NCI-H1092 treated with DMSO at 0.1 percent for 48 hours (cell line): ENCODE data around the gene IL24.
"Not testable (repeated sequence)": the region's sequence is repeated elsewhere in the genome, so short reads cannot be mapped to it uniquely, and the experiment has no call there.

Experiments used
- DNase-seq: peaks from one replicate; lab custom pipeline; 2025; lab: John Stamatoyannopoulos, UW

The IL24 gene, protein sequence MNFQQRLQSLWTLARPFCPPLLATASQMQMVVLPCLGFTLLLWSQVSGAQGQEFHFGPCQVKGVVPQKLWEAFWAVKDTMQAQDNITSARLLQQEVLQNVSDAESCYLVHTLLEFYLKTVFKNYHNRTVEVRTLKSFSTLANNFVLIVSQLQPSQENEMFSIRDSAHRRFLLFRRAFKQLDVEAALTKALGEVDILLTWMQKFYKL

DNA sequence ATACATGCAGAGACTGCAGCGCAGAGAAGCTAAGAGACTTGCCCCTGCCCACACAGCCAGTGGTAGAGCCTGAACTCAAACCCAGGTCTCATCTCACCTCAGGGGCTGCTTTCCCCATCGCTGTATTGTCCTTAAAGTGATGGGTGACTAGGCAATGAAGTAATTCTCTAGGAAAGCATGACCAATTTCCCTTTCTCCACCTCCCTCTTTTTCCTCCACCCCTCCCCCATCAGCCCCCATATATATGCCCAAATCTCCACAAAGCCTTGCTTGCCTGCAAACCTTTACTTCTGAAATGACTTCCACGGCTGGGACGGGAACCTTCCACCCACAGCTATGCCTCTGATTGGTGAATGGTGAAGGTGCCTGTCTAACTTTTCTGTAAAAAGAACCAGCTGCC, at the start of gene IL24:
IL24 (plus strand) TSS at position 269 of the 400 bp plus-strand sequence. CDS start 390 bp downstream, outside the sequence.
- no peak for DNase-seq

DNA sequence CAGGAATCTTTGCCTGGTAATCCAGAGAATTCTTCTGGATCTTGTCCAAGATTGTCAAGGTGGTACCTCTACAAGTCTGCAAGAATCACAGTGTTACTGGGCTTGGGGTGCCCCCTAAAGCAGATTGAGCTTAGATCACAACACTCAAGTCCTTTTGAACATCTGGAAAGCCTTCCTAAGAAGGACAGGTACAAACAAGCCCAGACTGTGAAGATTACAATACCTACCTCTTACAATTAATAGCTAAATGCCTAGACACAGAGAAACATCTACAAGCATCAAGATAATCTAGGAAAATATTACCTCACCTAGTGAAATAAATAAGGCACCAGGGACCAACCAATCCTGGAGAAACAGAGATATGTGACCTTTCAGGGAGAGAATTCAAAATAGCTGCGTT, 49.3 kb upstream of the IL24 start:
- no peak for DNase-seq

DNA sequence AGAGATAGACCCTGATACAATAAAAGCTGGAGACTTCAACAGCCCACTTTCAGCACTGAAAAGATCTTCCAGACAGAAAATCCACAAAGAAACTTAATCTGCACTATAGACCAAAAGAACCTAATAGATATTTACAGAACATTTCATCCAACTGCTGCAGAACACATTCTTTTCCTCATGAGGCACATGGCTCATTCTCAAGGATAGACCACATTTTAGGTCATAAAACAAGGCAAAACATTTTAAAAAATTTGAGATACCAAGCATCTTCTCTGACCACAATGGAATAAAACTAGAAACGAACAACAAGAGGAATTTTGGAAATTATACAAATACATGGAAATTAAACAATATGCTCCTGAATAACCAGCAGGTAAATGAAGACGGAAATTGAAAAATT, 46.8 kb upstream of the IL24 start:
- no peak for DNase-seq

DNA sequence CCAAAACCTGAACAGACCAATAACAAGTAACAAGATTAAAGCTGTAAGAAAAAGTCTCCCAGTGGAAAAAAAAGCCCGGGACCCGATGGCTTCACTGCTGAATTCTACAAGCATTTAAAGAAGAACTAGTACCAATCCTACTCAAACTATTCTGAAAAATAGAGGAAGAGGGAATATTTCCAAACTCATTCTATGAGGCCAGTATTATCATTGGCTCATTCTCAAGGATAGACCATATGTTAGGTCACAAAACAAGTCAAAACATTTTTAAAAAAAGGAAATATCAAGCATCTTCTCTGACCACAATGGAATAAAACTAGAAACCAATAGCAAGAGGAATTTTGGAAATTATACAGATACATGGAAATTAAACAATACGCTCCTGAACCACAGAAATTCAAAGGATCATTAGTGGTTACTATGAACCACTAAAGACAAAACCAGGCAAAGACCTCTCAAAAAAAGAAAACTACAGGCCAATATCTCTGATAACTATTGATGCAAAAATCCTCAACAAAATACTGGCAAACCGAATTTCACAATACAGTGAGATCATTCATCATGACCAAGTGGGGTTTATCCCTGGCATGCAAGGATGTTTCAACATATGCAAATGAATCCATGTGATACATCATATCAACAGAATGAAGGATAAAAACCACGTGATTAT, 45.8 kb upstream of the IL24 start:
- DNase-seq: no peak

DNA sequence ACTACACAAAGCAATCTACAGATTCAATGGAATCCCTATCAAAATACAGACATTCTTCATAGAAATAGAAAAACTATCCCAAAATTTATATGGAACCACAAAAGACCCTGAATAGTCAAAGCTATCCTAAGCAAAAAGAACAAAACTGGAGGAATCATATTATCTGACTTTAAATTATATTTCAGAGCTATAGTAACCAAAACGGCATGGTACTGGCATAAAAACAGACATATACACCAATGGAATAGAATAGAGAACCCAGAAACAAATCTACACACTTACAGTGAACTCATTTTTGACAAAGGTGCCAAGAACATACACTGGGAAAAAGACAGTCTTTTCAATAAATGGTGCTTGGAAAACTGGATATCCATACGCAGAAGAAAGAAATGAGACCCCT, 44.6 kb upstream of the IL24 start:
- DNase-seq: not testable (repeated sequence)

DNA sequence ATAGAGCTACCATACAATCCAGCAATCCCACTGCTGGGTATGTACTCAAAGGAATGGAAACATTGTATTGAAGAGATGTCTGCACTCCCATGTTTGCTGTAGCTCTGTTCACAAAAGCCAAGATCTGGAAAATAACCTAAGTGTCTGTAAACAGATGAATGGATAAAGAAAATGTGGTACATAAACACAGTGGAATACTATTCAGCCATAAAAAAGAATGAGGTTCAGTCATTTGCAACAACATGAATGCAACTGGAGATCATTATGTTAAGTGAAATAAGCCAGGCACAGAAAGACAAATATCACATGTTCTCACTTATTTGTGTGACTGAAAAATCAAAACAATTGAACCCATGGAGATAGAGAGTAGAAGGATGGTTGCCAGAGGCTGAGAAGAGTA, 43.5 kb upstream of the IL24 start:
- DNase-seq: not testable (repeated sequence)

DNA sequence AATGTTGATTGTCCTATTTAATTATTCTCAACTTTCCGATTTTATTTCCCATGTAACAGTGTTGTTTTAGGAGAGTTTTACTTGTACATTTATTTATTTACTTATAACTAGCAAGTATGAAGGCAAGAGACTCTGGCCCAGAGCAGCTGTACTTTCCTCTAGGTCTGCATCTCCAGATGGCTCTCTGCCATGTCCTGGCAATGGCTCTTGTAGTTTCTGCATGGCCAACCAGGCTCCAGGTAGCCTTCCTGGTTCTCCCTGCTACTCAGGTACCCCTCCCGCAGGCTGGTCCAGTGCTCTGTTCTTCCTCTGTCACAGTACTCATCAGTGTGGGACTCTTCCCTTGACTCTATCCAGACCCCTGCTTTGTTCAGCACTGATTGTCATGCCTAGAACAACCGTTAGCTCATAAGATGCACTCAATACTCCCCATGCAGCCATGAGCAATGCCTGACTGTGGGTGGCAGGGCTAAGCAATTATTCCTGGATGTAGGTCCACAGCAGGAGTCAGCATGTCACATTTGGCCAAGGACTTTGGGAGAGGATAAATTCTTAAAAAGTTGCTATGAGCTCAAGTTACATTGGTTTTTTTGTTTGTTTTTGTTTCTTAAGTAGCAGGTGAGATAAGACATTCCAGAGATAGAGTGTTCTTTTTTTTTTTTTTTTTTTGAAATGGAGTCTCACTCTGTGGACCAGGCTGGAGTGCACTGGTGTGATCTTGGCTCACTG, 42.7 kb upstream of the IL24 start:
- peak; percentile 15 for DNase-seq

DNA sequence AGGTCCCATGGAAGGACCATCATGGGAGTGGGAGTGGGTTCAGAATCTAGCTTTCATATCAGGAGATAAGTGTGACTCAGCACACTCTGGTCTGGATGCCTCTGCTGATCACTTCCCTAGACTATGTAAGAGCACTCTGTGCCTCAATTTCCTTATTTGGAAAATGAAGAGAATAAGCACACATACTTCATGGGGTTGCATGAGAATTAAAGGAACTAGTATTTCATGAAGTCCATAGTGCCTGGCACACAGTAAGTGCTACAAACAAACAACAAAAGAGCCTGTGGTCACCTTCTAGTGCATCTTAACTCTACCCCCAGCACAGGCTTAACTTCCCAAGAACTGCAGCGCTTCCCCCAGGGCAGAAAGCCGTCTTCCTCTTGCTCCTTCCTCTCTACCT, 41.4 kb upstream of the IL24 start:
- DNase-seq: no peak

DNA sequence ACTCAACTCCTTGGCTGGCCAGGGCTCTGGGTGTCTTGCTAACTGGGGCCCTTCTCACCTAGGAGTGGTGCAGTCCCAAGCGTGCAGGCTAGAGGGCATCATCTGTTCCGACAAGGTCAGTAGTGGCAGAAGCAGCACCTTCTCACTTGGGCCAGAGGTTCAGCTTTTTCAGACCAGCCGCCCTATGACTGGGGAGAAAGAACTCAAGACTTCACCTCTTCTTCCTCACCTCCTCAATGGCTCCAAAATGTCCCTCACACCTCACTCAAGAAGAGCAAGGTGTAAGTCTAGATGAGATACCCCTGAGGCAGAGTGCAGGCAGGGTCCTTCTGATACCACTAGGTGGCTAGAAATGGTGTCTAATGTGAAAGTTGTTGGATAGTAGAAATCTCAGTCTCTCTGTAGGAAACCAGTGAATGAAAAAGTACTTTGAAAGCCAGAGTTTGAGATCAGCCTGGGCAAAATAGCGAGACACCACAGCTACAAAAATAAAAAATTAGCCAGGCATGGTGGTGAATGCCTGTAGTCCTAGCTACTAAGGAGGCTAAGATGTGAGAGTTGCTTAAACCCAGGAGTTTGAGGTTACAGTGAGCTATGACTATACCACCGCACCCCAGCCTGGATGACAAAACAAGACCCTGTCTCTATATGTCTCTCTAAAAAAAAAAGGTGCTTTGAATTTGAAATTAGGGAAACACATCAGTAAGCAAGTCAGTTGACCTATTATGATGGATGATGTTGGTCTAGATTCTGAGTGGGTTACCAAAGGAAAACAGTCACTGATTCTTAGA, 40.4 kb upstream of the IL24 start:
- no peak for DNase-seq

DNA sequence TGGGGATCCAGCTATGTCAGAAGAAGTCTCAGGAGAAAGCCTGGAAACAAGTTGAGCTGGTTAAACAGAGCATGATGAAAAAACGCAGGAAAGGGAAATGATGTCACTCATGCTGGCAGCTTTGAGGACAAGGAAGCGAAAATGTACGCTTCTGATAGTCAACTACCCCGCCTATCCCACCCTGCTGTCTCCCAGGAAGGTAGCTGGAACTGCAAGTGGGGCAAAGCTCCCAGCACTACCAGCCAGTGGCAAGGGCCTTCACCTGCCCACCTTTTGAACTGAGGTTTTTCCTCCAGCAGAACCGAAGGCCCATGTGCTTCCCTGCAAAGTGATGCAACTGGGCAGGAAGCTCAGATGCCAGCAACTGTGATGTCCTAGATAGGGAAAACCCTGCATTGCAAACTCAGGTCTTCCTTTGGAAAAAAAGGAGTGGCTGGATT, 38.1 kb upstream of the IL24 start:
- no peak for DNase-seq

DNA sequence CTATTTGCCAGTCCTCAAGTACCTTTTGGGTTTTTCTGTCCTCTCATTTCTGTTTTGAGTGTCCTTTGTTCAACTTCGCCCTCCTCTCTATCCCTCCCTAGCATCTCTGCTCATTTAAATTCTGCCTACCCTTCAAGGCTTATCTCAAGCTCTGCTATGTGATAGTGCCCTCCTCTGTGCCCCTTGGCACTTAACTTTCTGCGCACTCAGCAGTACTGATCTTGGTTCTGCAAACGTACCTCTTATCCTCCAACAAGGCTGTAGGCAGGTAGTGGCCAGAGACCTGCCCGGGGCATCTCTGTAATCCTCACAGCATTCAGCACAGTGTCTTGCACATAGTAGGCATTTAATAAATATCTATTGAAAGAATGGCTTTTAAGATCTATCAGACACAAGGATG, 37.1 kb upstream of the IL24 start:
- DNase-seq: no peak

DNA sequence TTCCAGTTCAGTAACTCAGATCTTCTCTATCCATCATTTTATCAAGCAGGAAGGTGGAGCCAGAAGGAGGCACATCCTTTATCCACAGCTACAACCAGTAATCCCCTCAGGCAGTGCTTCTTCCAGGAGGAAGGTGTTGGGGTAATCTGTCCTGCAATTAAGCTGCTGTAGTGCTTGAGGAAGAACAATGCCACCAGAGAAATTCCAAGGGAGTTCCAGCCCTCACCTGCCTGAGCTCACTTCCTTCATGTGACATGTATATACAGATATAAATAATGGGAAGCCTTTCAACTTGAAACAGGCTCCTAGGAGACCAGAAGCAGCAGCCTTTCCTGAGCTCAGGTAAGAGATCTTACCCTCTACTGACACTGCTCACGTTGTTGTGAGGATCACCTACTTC, 34.0 kb upstream of the IL24 start:
- DNase-seq: no peak

DNA sequence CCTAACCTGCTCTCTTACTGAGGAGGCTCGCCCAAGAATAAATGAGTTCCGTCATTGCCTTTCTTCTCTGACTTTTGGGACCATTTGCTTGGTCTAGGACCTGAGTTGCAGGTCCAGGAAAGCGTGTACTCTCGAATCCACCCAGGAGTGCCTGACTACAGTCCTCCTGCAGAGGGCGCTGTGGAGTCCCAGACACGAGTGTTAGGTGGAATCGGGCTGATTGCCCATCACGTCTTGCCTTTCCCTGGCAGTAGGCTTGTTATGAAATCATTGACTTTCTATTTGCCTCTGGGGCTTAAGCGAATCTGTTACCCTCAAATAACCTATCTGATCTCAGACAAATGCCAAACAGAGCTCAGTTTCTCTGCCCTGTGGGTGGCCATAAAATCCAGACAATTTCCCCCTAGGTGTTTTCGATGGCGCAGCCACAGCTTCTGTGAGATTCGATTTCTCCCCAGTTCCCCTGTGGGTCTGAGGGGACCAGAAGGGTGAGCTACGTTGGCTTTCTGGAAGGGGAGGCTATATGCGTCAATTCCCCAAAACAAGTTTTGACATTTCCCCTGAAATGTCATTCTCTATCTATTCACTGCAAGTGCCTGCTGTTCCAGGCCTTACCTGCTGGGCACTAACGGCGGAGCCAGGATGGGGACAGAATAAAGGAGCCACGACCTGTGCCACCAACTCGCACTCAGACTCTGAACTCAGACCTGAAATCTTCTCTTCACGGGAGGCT, 32.1 kb upstream of the IL24 start, which contains the start of gene IL20:
IL20 (plus strand) TSS at position 685 of the 733 bp plus-strand sequence. CDS start 230 bp downstream, outside the sequence.
- DNase-seq: peak; percentile 48

DNA sequence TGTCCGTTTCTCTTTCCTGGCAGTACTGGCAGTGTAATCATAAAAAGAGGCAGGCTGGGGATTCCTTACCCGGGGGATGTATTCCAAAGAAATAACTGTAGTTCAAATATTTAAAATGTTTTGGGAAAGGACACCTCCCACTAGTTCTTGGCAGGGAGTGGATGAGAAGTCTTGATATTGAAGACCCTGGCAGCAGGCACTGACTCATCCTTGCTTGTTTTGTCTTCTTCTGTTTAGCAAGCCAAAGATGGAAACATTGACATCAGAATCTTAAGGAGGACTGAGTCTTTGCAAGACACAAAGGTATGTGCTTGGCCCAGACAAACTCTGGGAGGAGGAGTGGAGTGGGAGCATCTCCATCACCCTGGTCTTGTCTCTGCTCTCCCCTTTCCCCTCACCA, 31.2 kb upstream of the IL24 start:
- DNase-seq: no peak

DNA sequence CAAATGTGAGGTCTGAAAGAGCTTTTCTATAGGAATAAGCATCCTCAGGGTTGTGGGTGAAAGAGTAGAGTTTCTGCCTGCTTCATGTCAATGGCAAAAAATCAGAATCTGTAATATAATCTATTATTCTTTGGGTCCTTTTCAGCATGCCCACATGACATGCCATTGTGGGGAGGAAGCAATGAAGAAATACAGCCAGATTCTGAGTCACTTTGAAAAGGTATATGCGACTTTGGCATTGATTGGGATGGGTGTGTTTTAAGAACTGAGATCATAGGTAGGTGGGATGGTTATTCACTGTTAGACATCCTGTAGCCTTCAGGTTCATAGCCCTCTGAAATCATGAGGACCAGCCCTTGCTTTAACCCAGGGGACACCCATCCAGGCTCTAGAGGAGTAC, 30.0 kb upstream of the IL24 start:
- DNase-seq: no peak

DNA sequence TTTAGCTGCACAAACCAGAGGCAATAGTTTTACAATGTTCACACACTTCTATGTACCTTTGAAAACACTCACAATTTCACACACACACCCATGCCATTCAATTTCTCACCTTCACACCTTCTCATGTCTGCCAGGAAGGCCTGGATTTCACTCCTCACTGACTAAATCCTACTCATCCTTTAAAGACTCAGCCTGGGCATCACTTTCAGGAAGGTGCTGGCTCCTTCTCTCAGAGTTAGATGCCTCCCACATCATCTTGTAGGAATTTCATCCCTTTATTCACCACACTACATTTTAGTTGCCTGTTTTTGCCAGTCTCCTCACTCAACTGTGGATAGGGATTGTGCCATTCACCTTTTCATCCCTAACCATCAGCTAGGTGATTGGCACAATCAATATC, 29.5 kb upstream of the IL24 start:
- no peak for DNase-seq

DNA sequence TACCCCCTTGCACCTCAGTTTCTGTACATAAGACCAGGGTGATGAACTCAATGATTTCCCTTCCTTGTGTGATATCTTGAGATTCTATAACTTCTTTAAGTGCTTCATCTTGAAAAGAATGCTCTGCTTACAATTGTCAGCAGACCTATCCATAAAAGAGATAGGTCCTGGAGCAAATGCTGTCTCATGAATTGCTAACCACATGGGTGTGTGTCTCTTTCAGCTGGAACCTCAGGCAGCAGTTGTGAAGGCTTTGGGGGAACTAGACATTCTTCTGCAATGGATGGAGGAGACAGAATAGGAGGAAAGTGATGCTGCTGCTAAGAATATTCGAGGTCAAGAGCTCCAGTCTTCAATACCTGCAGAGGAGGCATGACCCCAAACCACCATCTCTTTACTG, 29.0 kb upstream of the IL24 start:
- no peak for DNase-seq

DNA sequence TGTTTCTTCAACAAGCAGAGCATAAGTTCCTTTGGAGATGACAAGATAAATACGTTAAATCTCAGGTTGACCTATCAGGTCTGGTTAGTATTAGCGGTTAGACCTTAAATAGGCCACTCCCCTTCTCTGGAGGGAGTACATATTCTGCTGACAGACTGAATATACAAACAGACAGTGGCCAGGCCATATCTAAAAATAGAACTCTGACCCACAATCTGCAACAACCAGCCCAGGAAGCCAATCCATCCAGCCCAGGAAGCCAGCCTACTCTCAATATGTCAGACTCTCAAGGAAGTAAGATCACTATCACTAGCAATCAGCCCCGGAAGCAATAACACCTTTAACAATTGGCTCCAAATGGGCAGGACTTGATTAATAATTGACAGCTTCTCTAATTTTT, 25.1 kb upstream of the IL24 start:
- no peak for DNase-seq

DNA sequence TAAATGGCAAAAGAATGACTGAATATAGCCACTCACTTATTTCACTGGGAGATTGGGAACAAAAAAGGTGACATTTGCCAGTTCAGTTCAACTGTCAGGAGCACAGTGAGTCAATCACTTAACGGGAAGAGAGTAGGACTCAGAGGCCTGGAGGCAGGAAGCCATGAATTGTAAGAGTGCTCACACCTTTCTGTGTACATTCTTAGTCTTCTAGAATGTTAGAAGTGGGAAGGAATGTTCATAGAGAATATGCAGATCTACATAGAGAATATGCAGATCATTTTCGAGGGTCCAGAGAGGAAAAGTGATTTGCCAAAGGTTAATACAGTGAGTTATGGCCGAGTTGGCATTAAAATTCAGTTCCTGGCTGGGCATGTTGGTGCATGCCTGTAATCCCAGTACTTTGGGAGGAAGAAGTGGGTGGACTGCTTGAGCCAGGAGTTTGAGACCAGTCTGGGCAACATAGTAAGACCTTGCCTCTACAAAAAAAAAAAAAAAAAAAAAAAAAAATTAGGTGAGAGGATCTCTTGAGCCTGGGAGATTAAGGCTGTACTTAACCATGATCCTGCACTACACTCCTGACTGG, 23.5 kb upstream of the IL24 start:
- DNase-seq: no peak

DNA sequence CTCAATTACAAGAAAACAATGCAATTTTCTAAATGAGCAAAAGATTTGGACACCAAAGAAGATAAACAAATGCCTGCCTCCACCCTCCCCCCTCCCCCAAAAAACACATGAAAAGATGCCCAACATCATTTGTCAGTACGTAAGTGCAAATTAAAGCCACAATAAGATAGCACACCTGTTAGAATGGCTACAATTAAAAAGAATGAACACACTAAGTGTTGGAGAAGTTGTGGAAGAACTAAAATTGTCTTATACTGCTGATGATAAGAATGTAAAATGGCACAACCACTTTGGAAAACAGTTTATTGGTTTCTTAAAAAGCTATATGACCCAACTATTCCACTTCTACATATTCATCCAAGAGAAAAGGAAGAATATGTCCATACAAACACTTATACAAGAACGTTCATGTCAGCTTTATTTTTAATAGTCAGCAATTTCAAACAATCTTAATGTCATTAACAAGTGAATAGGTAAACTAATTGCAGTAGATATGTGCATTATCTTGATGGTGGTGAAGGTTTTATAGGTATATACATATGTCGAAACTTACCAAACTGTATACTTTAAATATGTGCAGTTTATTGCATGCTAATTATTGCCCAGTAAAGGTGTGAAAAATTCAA, 21.4 kb upstream of the IL24 start:
- no peak for DNase-seq

DNA sequence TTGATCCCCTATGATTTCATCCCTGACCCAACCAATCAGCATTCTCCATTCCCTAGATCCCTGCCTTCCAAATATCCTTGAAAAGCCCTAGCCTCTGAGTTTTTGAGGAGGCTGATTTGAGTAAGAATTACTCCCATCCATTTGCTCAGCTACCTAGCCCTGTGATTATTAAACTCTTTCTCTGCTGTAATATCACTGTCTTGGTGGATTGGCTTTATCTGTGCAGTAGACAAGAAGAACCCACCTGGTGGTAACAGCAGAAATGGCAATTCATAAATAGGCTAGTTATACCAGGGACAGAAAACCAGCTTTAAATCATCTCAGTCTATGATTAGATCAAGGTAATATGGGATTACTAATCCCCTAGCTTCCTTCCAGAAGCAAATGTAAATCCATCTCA, 18.8 kb upstream of the IL24 start:
- DNase-seq: no peak
